IMR-90 (cell line): ENCODE data around the gene GCM1. TPM values are rescaled to one million over a fixed set of nuclear protein-coding genes. Genes with fewer than 3 reads are reported as not detected.

Source experiments
- ATAC-seq: fragments of 200-7000 bp; cut with Tn5 transposase; 2 replicates; pipeline ENCODE4 v1.9.1; 2020; ENCODE audit warnings: low read depth, mild to moderate bottlenecking, moderate library complexity
- BruUV-seq: library from RNA; stranded (reverse); fragments of 400-500 nt; replicated peaks from 2 replicates; lab custom pipeline; 2021; lab: Mats Ljungman, UMichigan
- CTCF ChIA-PET: fragments of 300-600 bp; formaldehyde crosslinking; extraction: SDS; loops from one replicate; lab custom pipeline; 2021; ENCODE audit warnings: antibody characterized with exemption; lab: Yijun Ruan, JAX
- POLR2A ChIA-PET: fragments of 300-600 bp; sonication (Branson Sonifier 250); formaldehyde crosslinking; loops from one replicate; lab custom pipeline; 2022; ENCODE audit warnings: antibody characterized with exemption; ENCODE audit not compliant: unreplicated experiment; lab: Charles Lee
- DNase-seq: peaks from one replicate; pipeline ENCODE4 v3.0.0; 2013
- H2AFZ ChIP-seq: replicated peaks from 2 replicates; pipeline ENCODE3; 2013; ENCODE audit warnings: low read length, mild to moderate bottlenecking; ENCODE audit not compliant: poor library complexity
- H2AK5ac ChIP-seq: 2 replicates; pipeline ENCODE4 v1.6.1; 2013; ENCODE audit warnings: low read depth, low read length, inconsistent platforms
- H2AK9ac ChIP-seq: replicated peaks from 2 replicates; pipeline ENCODE3; 2013; ENCODE audit warnings: mild to moderate bottlenecking, low read depth, low read length, moderate library complexity; ENCODE audit not compliant: poor library complexity
- H2BK120ac ChIP-seq: 2 replicates; pipeline ENCODE4 v1.6.1; 2013; ENCODE audit warnings: low read depth, low read length, inconsistent platforms
- H2BK15ac ChIP-seq: 3 replicates; pipeline ENCODE4 v1.6.1; 2013; ENCODE audit warnings: low read depth, low read length, inconsistent platforms
- H2BK20ac ChIP-seq: 2 replicates; pipeline ENCODE4 v1.6.1; 2013; ENCODE audit warnings: low read depth, mild to moderate bottlenecking, inconsistent platforms, low read length, moderate library complexity
- H2BK5ac ChIP-seq: 2 replicates; pipeline ENCODE4 v1.6.1; 2013; ENCODE audit warnings: mild to moderate bottlenecking, low read depth, low read length, inconsistent platforms; ENCODE audit not compliant: poor library complexity, severe bottlenecking
- H3K14ac ChIP-seq: replicated peaks from 2 replicates; pipeline ENCODE4 v1.6.1; 2013; ENCODE audit warnings: low read depth, low read length, inconsistent platforms
- H3K18ac ChIP-seq: 2 replicates; pipeline ENCODE4 v1.6.1; 2013; ENCODE audit warnings: low read depth, low read length, control low read depth
- H3K23ac ChIP-seq: 2 replicates; pipeline ENCODE4 v1.6.1; 2013; ENCODE audit warnings: low read depth, low read length, inconsistent platforms
- H3K27ac ChIP-seq: 2 replicates; pipeline ENCODE4 v1.5.1; 2013; ENCODE audit warnings: mild to moderate bottlenecking, control low read depth, low read length; ENCODE audit not compliant: insufficient read depth
- H3K27me3 ChIP-seq: 2 replicates; pipeline ENCODE4 v1.6.1; 2013; ENCODE audit warnings: low read length; ENCODE audit not compliant: control insufficient read depth, insufficient read depth
- H3K36me3 ChIP-seq: 2 replicates; pipeline ENCODE4 v1.6.1; 2013; ENCODE audit warnings: low read length, mixed read lengths; ENCODE audit not compliant: control insufficient read depth, insufficient read depth
- H3K4ac ChIP-seq: 2 replicates; pipeline ENCODE4 v1.6.1; 2013; ENCODE audit warnings: low read depth, low read length, inconsistent platforms
- H3K4me1 ChIP-seq: 2 replicates; pipeline ENCODE4 v1.6.1; 2013; ENCODE audit warnings: low read length, mixed read lengths; ENCODE audit not compliant: control insufficient read depth, insufficient read depth
- H3K4me2 ChIP-seq: 2 replicates; pipeline ENCODE4 v1.6.1; 2013; ENCODE audit warnings: low read depth, mild to moderate bottlenecking, control low read depth, low read length, moderate library complexity
- H3K4me3 ChIP-seq: 2 replicates; pipeline ENCODE4 v1.5.1; 2013; ENCODE audit warnings: low read depth, mild to moderate bottlenecking, control low read depth, low read length, moderate library complexity; ENCODE audit not compliant: insufficient read depth
- H3K56ac ChIP-seq: 2 replicates; pipeline ENCODE4 v1.6.1; 2013; ENCODE audit warnings: low read length, inconsistent platforms; ENCODE audit not compliant: insufficient read depth; ENCODE audit errors: extremely low read depth
- H3K79me1 ChIP-seq, 2 experiments: 2 replicates each; pipeline ENCODE4 v1.6.1; 2013; ENCODE audit warnings: low read length in 2 of 2, inconsistent platforms in 1 of 2, low read depth in 1 of 2
- H3K9ac ChIP-seq: 2 replicates; pipeline ENCODE4 v1.6.1; 2013; ENCODE audit warnings: low read depth, low read length, control low read depth
- H3K9me1 ChIP-seq: 2 replicates; pipeline ENCODE4 v1.6.1; 2013; ENCODE audit warnings: low read length, inconsistent platforms; ENCODE audit not compliant: insufficient read depth
- H3K9me3 ChIP-seq: 2 replicates; pipeline ENCODE4 v1.6.1; 2013; ENCODE audit warnings: low read length; ENCODE audit not compliant: control insufficient read depth, insufficient read depth
- H4K20me1 ChIP-seq: 2 replicates; pipeline ENCODE4 v1.6.1; 2013; ENCODE audit warnings: low read length, inconsistent platforms; ENCODE audit not compliant: insufficient read depth
- H4K5ac ChIP-seq: 2 replicates; pipeline ENCODE4 v1.6.1; 2013; ENCODE audit warnings: mild to moderate bottlenecking, low read depth, low read length, control low read depth
- H4K8ac ChIP-seq, 2 experiments: 2 replicates each; pipeline ENCODE4 v1.6.1; 2013; ENCODE audit warnings: low read depth in 2 of 2, low read length in 2 of 2, control low read depth in 1 of 2, inconsistent platforms in 1 of 2
- H4K91ac ChIP-seq: 2 replicates; pipeline ENCODE4 v1.6.1; 2013; ENCODE audit warnings: low read depth, low read length, inconsistent platforms; ENCODE audit not compliant: insufficient read depth
- BHLHE40 ChIP-seq: fragments of 150-350 bp; IDR thresholded peaks from 2 replicates; pipeline ENCODE4 v1.6.1; 2016; ENCODE audit warnings: mild to moderate bottlenecking, low read depth, low read length
- CEBPB ChIP-seq: IDR thresholded peaks from 2 replicates; pipeline ENCODE4 v1.6.1; 2012; ENCODE audit warnings: low read depth, low read length, improper control_type of control experiment
- CHD1 ChIP-seq: IDR thresholded peaks from 2 replicates; pipeline ENCODE4 v1.6.1; 2012; ENCODE audit warnings: low read depth, low read length, improper control_type of control experiment
- FOS ChIP-seq: fragments of 150-350 bp; IDR thresholded peaks from 2 replicates; pipeline ENCODE4 v1.6.1; 2016; ENCODE audit warnings: low read depth, low read length
- MAFK ChIP-seq: IDR thresholded peaks from 2 replicates; pipeline ENCODE4 v1.6.1; 2012; ENCODE audit warnings: low read depth, low read length, improper control_type of control experiment
- MAZ ChIP-seq: IDR thresholded peaks from 2 replicates; pipeline ENCODE4 v1.6.1; 2012; ENCODE audit warnings: low read depth, mild to moderate bottlenecking, low read length, improper control_type of control experiment, moderate library complexity, borderline replicate concordance
- MXI1 ChIP-seq: IDR thresholded peaks from 2 replicates; pipeline ENCODE4 v1.6.1; 2012; ENCODE audit warnings: low read depth, mild to moderate bottlenecking, low read length, moderate library complexity, borderline replicate concordance
- NFE2L2 ChIP-seq: fragments of 150-350 bp; IDR thresholded peaks from 2 replicates; pipeline ENCODE4 v1.6.1; 2016; ENCODE audit warnings: low read depth, mild to moderate bottlenecking, low read length
- POLR2A ChIP-seq: IDR thresholded peaks from 2 replicates; pipeline ENCODE4 v1.6.1; 2012; ENCODE audit warnings: mild to moderate bottlenecking, low read depth, low read length
- RAD21 ChIP-seq: IDR thresholded peaks from 2 replicates; pipeline ENCODE4 v1.6.1; 2012; ENCODE audit warnings: low read length, improper control_type of control experiment
- RCOR1 ChIP-seq: IDR thresholded peaks from 2 replicates; pipeline ENCODE4 v1.6.1; 2012; ENCODE audit warnings: mild to moderate bottlenecking, low read length, improper control_type of control experiment; ENCODE audit not compliant: insufficient replicate concordance
- RFX5 ChIP-seq: IDR thresholded peaks from 2 replicates; pipeline ENCODE4 v1.8.0; 2012; ENCODE audit warnings: low read depth, mild to moderate bottlenecking, low read length, moderate library complexity
- SMC3 ChIP-seq: fragments of 150-350 bp; IDR thresholded peaks from 2 replicates; pipeline ENCODE4 v1.6.1; 2016; ENCODE audit warnings: low read depth, mild to moderate bottlenecking, antibody characterized with exemption, low read length, moderate library complexity
- WGBS, 2 experiments: methylation state at CpG; one replicate each; pipeline versions ENCODE4 v1.1.5 to v1.1.7; 2013; ENCODE audit warnings: missing lambda C conversion rate in 2 of 2; ENCODE audit not compliant: insufficient read length in 1 of 2; ENCODE audit errors: extremely low coverage in 2 of 2; 5-methylcytosine and 5-hydroxymethylcytosine counted together
- dilution Hi-C: fragments of 300-500 bp; cut with HindIII; formaldehyde crosslinking; loops from one replicate; pipeline ENCODE4 v1.14.3; 2018; ENCODE audit warnings: low sequenced_read_pairs; ENCODE audit not compliant: unreplicated experiment
- in situ Hi-C: fragments of 300-500 bp; cut with MboI; formaldehyde crosslinking; loops from 3 replicates; pipeline ENCODE4 v1.14.3; 2019; ENCODE audit warnings: low sequenced_read_pairs, inconsistent platforms, mixed read lengths
- intact Hi-C: fragments of 100-400 bp; cut with micrococcal nuclease; formaldehyde crosslinking; loops from 2 replicates; pipeline ENCODE4 v1.10.0; 2022
- polyA plus RNA-seq, 3 experiments: library from polyadenylated mRNA; depleted of rRNA; stranded (reverse); fragments of >200 nt; gene quantifications; 2 replicates each; pipeline ENCODE4 v1.2.3, GENCODE V29; 2012; ENCODE audit warnings: low replicate concordance in 1 of 3
- total RNA-seq: library from RNA; depleted of rRNA; stranded (reverse); fragments of >200 nt; gene quantifications from 2 replicates; pipeline ENCODE4 v1.2.3, GENCODE V29; 2012
- TF ChIP-seq, protein P1 (sequence below): fragments of 150-350 bp; IDR thresholded peaks from 2 replicates; pipeline ENCODE4 v1.6.1; 2017; ENCODE audit warnings: mild to moderate bottlenecking, antibody characterized with exemption, low read length, low read depth
- TF ChIP-seq, protein P2 (sequence below): conservative IDR thresholded peaks from 2 replicates; pipeline ENCODE4 v1.5.1; 2012; ENCODE audit warnings: mild to moderate bottlenecking, low read depth, low read length, improper control_type of control experiment
- TF ChIP-seq, protein P3 (sequence below): fragments of 150-350 bp; IDR thresholded peaks from 2 replicates; pipeline ENCODE4 v1.6.1; 2016; ENCODE audit warnings: low read depth, mild to moderate bottlenecking, low read length, moderate library complexity, borderline replicate concordance

GCM1 gene
- total and polyA plus RNA-seq, 2 of the 4 experiments (the other 2 are of a cell fraction) = not detected

DNA sequence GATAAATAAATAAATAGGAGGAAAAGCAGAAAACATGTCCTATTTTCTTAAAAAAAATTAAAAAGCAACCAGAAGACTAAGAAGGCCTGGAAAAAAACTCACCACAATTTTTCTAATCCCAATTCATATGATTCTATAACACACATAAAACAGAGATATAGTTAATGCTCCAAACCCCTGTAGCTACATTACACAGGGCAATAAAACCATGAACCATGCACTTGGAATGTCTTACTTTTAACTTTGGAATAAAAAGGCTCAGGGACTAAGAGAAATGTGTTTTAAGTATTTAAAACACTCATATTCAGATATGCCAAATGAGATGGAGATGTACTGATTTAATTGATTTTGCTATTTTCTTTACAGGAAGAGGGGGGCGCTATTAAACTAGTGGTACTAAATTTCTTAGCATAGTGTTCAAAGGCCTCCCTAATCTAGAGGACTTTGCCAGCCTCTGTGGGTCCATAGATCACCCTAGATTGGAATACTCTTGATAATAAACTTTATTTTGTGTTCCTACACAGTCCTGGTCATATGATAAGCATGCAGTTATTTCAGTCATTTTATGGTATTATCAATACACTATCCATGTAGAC is 30.3 kb upstream of the GCM1 start:
- dilution Hi-C loops = no loop called here

More for the DNA sequence above, 30.3 kb upstream of the GCM1 start:
- Histone ChIP-seq H3K9me1 (no peaks in the 10 kb centered on the region), H3K9ac (no peak overlapping the region), H2BK20ac (no peak overlapping the region), H2BK120ac (no peak overlapping the region), H2AK5ac (no peak overlapping the region), H3K4ac (no peak overlapping the region), H2BK15ac (no peak overlapping the region), H4K91ac (no peak overlapping the region), H3K4me3 (no peak overlapping the region), H4K5ac (no peak overlapping the region), H2AFZ (no peak overlapping the region), H3K4me1 (no peaks in the 10 kb centered on the region), H3K9me3 (no peaks in the 10 kb centered on the region), H3K79me1 (no peaks in the 10 kb centered on the region), H3K23ac (no peak overlapping the region), H3K27ac (no peak overlapping the region), H4K8ac (no peak overlapping the region), H3K14ac (no peak overlapping the region), H3K56ac (no peak overlapping the region), H2BK5ac (no peak overlapping the region), H4K20me1 (no peaks in the 10 kb centered on the region), H3K36me3 (no peaks in the 10 kb centered on the region), H2AK9ac (no peak overlapping the region), H3K27me3 (peaks cover 2% of the 10 kb centered on the region; the same call in 1 of the 2 replicates), H3K4me2 (no peak overlapping the region), H3K18ac (no peak overlapping the region)
- no TSS peak for BruUV-seq
- intact Hi-C loops = no loop called here
- WGBS, 2 experiments = no CpG with 5 or more reads among the region's 1 CpG
- CTCF ChIA-PET = interaction anchor here (0.7 kb wide), 1 partner anchor 1723 kb away, joined by 3 read pairs; no protein-coding TSS in a partner anchor
- ATAC-seq = no peak
- POLR2A ChIA-PET = no interaction called here
- TF ChIP-seq RCOR1 (no peak), NFE2L2 (no peak), CEBPB (no peak), MAZ (no peak), RFX5 (no peak), MAFK (no peak), FOS (no peak), RAD21 (no peak), SMC3 (no peak), BHLHE40 (no peak), MXI1 (no peak), POLR2A (no peak), CHD1 (no peak)
- TF ChIP-seq, protein P1, sequence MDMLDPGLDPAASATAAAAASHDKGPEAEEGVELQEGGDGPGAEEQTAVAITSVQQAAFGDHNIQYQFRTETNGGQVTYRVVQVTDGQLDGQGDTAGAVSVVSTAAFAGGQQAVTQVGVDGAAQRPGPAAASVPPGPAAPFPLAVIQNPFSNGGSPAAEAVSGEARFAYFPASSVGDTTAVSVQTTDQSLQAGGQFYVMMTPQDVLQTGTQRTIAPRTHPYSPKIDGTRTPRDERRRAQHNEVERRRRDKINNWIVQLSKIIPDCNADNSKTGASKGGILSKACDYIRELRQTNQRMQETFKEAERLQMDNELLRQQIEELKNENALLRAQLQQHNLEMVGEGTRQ = no peak
- TF ChIP-seq, protein P2, sequence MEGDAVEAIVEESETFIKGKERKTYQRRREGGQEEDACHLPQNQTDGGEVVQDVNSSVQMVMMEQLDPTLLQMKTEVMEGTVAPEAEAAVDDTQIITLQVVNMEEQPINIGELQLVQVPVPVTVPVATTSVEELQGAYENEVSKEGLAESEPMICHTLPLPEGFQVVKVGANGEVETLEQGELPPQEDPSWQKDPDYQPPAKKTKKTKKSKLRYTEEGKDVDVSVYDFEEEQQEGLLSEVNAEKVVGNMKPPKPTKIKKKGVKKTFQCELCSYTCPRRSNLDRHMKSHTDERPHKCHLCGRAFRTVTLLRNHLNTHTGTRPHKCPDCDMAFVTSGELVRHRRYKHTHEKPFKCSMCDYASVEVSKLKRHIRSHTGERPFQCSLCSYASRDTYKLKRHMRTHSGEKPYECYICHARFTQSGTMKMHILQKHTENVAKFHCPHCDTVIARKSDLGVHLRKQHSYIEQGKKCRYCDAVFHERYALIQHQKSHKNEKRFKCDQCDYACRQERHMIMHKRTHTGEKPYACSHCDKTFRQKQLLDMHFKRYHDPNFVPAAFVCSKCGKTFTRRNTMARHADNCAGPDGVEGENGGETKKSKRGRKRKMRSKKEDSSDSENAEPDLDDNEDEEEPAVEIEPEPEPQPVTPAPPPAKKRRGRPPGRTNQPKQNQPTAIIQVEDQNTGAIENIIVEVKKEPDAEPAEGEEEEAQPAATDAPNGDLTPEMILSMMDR = no peak
- TF ChIP-seq, protein P3, sequence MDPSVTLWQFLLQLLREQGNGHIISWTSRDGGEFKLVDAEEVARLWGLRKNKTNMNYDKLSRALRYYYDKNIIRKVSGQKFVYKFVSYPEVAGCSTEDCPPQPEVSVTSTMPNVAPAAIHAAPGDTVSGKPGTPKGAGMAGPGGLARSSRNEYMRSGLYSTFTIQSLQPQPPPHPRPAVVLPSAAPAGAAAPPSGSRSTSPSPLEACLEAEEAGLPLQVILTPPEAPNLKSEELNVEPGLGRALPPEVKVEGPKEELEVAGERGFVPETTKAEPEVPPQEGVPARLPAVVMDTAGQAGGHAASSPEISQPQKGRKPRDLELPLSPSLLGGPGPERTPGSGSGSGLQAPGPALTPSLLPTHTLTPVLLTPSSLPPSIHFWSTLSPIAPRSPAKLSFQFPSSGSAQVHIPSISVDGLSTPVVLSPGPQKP = no peak
- no peak for DNase-seq
- in situ Hi-C loops = loop anchor here (25.0 kb wide), 1 partner anchor 758 kb away; no protein-coding TSS in a partner anchor
